Neural cell (in vitro differentiated cells): ENCODE results near the gene MDGA2.

Experiments used
- CTCF ChIP-seq: fragments of 450-650 bp; IDR thresholded peaks from 2 replicates; pipeline ENCODE4 v1.5.1; 2014; ENCODE audit warnings: antibody characterized with exemption, mild to moderate bottlenecking, moderate library complexity; ENCODE audit not compliant: poor library complexity, severe bottlenecking
- EP300 ChIP-seq: fragments of 450-650 bp; conservative IDR thresholded peaks from 2 replicates; pipeline ENCODE4 v1.6.1; 2014; ENCODE audit warnings: antibody characterized with exemption, mild to moderate bottlenecking, moderate library complexity; ENCODE audit not compliant: poor library complexity, severe bottlenecking
- EZH2 ChIP-seq: fragments of 200-600, 300-800 bp; shearing (Covaris generic), sonication (generic); IDR thresholded peaks from 2 replicates; pipeline ENCODE4 v1.6.1; 2014; ENCODE audit warnings: antibody characterized with exemption, low read length, borderline replicate concordance, mild to moderate bottlenecking; ENCODE audit not compliant: insufficient read depth, poor library complexity, severe bottlenecking
- MXI1 ChIP-seq: fragments of 450-650 bp; conservative IDR thresholded peaks from 2 replicates; pipeline ENCODE4 v1.6.1; 2014; ENCODE audit warnings: antibody characterized with exemption, mild to moderate bottlenecking; ENCODE audit not compliant: poor library complexity, severe bottlenecking
- POLR2AphosphoS5 ChIP-seq: IDR thresholded peaks from 2 replicates; pipeline ENCODE4 v1.6.1; 2012
- RAD21 ChIP-seq: fragments of 450-650 bp; conservative IDR thresholded peaks from 2 replicates; pipeline ENCODE4 v1.6.1; 2014; ENCODE audit warnings: antibody characterized with exemption, mild to moderate bottlenecking, moderate library complexity
- REST ChIP-seq: IDR thresholded peaks from 2 replicates; pipeline ENCODE4 v1.6.1; 2012; ENCODE audit warnings: borderline replicate concordance
- SMC3 ChIP-seq: fragments of 450-650 bp; conservative IDR thresholded peaks from 2 replicates; pipeline ENCODE4 v1.6.1; 2014; ENCODE audit warnings: antibody characterized with exemption, mild to moderate bottlenecking, moderate library complexity; ENCODE audit not compliant: poor library complexity
- TAF1 ChIP-seq: IDR thresholded peaks from 2 replicates; pipeline ENCODE4 v1.6.1; 2012; ENCODE audit warnings: low read depth

- TF ChIP-seq EZH2 (no peak), CTCF (no peak), POLR2AphosphoS5 (no peak), TAF1 (no peak), EP300 (no peak), REST (no peak), RAD21 (no peak), MXI1 (no peak), SMC3 (no peak)
These were observed 882.3 kb downstream of the MDGA2 start for GRCh38 chr14:46793144-46793543.
